Neuronal stem cell (in vitro differentiated cells): Measurements from ENCODE around the gene PLA2G4B.

Source experiments
- DNase-seq: peaks from one replicate; pipeline ENCODE4 v3.0.0-alpha.2; 2013; ENCODE audit warnings: low spot score
- H2AFZ ChIP-seq: one replicate; pipeline ENCODE4 v1.6.1; 2013; ENCODE audit warnings: mild to moderate bottlenecking, low read length, inconsistent platforms
- H2AK5ac ChIP-seq: 2 replicates; pipeline ENCODE4 v1.6.1; 2013; ENCODE audit warnings: low read depth, mild to moderate bottlenecking, inconsistent platforms, low read length, moderate library complexity, mixed read lengths
- H2BK120ac ChIP-seq: 2 replicates; pipeline ENCODE4 v1.6.1; 2013; ENCODE audit warnings: low read depth, mild to moderate bottlenecking, inconsistent platforms, low read length, moderate library complexity, mixed read lengths
- H2BK12ac ChIP-seq: one replicate; pipeline ENCODE4 v1.6.1; 2013; ENCODE audit warnings: low read length, inconsistent platforms
- H2BK15ac ChIP-seq: 2 replicates; pipeline ENCODE4 v1.6.1; 2013; ENCODE audit warnings: mild to moderate bottlenecking, low read length, inconsistent platforms, mixed read lengths
- H2BK5ac ChIP-seq: one replicate; pipeline ENCODE4 v1.6.1; 2013; ENCODE audit warnings: inconsistent platforms, mild to moderate bottlenecking, low read length, moderate library complexity
- H3K14ac ChIP-seq: one replicate; pipeline ENCODE4 v1.6.1; 2013; ENCODE audit warnings: low read length, inconsistent platforms
- H3K18ac ChIP-seq: 2 replicates; pipeline ENCODE4 v1.6.1; 2013; ENCODE audit warnings: low read length, inconsistent platforms
- H3K23ac ChIP-seq: 2 replicates; pipeline ENCODE4 v1.6.1; 2013; ENCODE audit warnings: low read depth, mild to moderate bottlenecking, mixed read lengths, low read length, inconsistent platforms; ENCODE audit not compliant: poor library complexity
- H3K27ac ChIP-seq: replicated peaks from 3 replicates; pipeline ENCODE4 v1.5.1; 2013; ENCODE audit warnings: low read length, inconsistent platforms
- H3K27me3 ChIP-seq, 3 experiments: 2 replicates each; pipeline ENCODE4 v1.6.1; 2013; ENCODE audit warnings: low read length in 3 of 3, mild to moderate bottlenecking in 2 of 3, inconsistent platforms in 1 of 3, low read depth in 1 of 3, mixed read lengths in 1 of 3, moderate library complexity in 1 of 3; ENCODE audit not compliant: control insufficient read depth in 3 of 3, insufficient read depth in 3 of 3
- H3K36me3 ChIP-seq, 2 donors: replicated peaks in 1 of 2; 2 replicates each; pipeline ENCODE4 v1.6.1; 2013; ENCODE audit warnings: low read length in 2 of 2; ENCODE audit not compliant: control insufficient read depth in 2 of 2, insufficient read depth in 2 of 2
- H3K4ac ChIP-seq: 2 replicates; pipeline ENCODE4 v1.6.1; 2013; ENCODE audit warnings: inconsistent platforms, mild to moderate bottlenecking, low read length, moderate library complexity
- H3K4me1 ChIP-seq, 2 donors: 1 replicate in 1 of 2; 2 replicates in 1 of 2; pipeline ENCODE4 v1.6.1; 2013; ENCODE audit warnings: low read length in 2 of 2, low read depth in 1 of 2; ENCODE audit not compliant: control insufficient read depth in 2 of 2, insufficient read depth in 1 of 2
- H3K4me2 ChIP-seq: one replicate; pipeline ENCODE4 v1.6.1; 2013; ENCODE audit warnings: mild to moderate bottlenecking, low read length, inconsistent platforms; ENCODE audit not compliant: insufficient read depth, poor library complexity, severe bottlenecking
- H3K4me3 ChIP-seq, 2 donors: 2 replicates each; pipeline ENCODE4 v1.5.1; 2013; ENCODE audit warnings: low read length in 2 of 2, mild to moderate bottlenecking in 2 of 2, inconsistent platforms in 1 of 2, moderate library complexity in 1 of 2
- H3K79me1 ChIP-seq: one replicate; pipeline ENCODE4 v1.6.1; 2013; ENCODE audit warnings: low read depth, mild to moderate bottlenecking, inconsistent platforms, low read length, moderate library complexity
- H3K9ac ChIP-seq: one replicate; pipeline ENCODE4 v1.6.1; 2013; ENCODE audit warnings: mild to moderate bottlenecking, low read depth, low read length, inconsistent platforms; ENCODE audit not compliant: poor library complexity
- H3K9me3 ChIP-seq, 2 donors: replicated peaks in 1 of 2; 2 replicates each; pipeline versions ENCODE3 to v1.6.1; 2013; ENCODE audit warnings: low read length in 2 of 2, mild to moderate bottlenecking in 2 of 2, inconsistent platforms in 1 of 2, low read depth in 1 of 2, mixed read lengths in 1 of 2, moderate library complexity in 1 of 2; ENCODE audit not compliant: control insufficient read depth in 2 of 2, insufficient read depth in 1 of 2
- H4K8ac ChIP-seq: one replicate; pipeline ENCODE4 v1.6.1; 2013; ENCODE audit warnings: low read depth, mild to moderate bottlenecking, inconsistent platforms, low read length, moderate library complexity
- H4K91ac ChIP-seq: one replicate; pipeline ENCODE4 v1.6.1; 2013; ENCODE audit warnings: low read length, low read depth, mild to moderate bottlenecking, inconsistent platforms; ENCODE audit not compliant: poor library complexity
- WGBS, 2 donors: extraction: QIAGEN DNeasy Blood & Tissue Kit; methylation state at CpG; one replicate each; pipeline ENCODE4 v1.1.7; 2013; ENCODE audit warnings: missing lambda C conversion rate in 2 of 2, mixed read lengths in 1 of 2; ENCODE audit not compliant: insufficient read length in 2 of 2, insufficient replicate concordance in 1 of 2; ENCODE audit errors: extremely low coverage in 2 of 2; 5-methylcytosine and 5-hydroxymethylcytosine counted together

The PLA2G4B gene

DNA sequence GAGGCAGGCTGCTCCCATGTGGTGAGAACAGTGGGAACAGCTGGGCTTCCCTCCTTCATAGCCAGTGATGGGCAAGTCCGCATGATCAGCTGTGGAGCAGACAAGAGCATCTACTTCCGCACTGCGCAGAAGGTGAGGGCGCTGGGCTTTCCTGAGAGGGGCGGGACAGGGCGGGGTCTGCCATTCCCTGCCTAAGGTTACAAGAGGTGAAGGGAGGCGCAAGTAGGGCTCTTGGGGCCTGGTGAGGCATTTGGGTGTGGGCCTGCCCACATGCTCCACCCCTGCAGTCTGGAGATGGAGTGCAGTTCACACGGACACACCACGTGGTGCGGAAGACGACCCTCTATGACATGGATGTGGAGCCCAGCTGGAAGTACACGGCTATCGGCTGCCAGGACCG lies 21.3 kb upstream of the PLA2G4B start:
- Histone ChIP-seq H3K18ac (no peak overlapping the region), H3K9me3 (no peaks in the 10 kb centered on the region), H3K23ac (no peak overlapping the region), H4K91ac (no peak overlapping the region), H4K8ac (no peak overlapping the region), H3K36me3 (peaks cover 26 to 72% of the 10 kb centered on the region in 2 donors), H2BK5ac (no peak overlapping the region), H3K4ac (no peak overlapping the region), H3K14ac (no peak overlapping the region), H3K79me1 (no peaks in the 10 kb centered on the region), H3K4me3 (no peak overlapping the region), H3K4me1 (no peaks in the 10 kb centered on the region), H2BK120ac (no peak overlapping the region), H3K27ac (no peak overlapping the region), H2BK15ac (no peak overlapping the region), H3K4me2 (no peak overlapping the region), H3K9ac (no peak overlapping the region), H2BK12ac (no peak overlapping the region), H2AFZ (no peak overlapping the region), H3K27me3 (no peaks in the 10 kb centered on the region), H2AK5ac (no peak overlapping the region)
- no CpG with 5 or more reads among the region's 14 CpGs for WGBS, 2 donors
- DNase-seq, result no peak

DNA sequence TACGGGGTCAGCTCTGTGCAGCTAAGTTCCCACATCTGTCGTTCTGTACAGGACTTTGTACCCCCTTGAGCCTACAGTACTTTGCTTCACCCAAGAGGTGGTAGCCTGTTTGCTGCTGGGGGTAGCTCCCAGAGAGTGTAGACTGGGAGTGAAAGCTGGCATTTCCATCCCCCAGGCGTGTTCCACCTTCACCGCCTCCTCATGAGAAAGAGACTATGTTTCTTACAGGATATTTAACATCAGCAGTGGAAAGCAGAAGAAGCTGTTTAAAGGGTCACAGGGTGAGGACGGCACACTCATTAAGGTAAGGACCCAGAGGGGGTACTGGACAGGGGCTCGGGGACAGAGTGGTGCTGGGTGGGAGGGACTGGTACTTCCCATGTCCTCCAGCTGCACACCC lies 20.9 kb upstream of the PLA2G4B start:
- H3K4me1 ChIP-seq, result no peaks in the 10 kb centered on the region
- H3K4me3 ChIP-seq, result no peak overlapping the region
- H2BK15ac ChIP-seq, result no peak overlapping the region
- no peak overlapping the region for H2AK5ac ChIP-seq
- H3K27me3 ChIP-seq, result no peaks in the 10 kb centered on the region
- no peak overlapping the region for H2AFZ ChIP-seq
- no peak for DNase-seq
- no peak overlapping the region for H3K27ac ChIP-seq
- WGBS, 2 donors, result no CpG with 5 or more reads among the region's 6 CpGs
- no peak overlapping the region for H3K23ac ChIP-seq
- H3K9me3 ChIP-seq, result no peaks in the 10 kb centered on the region
- H2BK5ac ChIP-seq, result no peak overlapping the region
- no peak overlapping the region for H3K14ac ChIP-seq
- no peak overlapping the region for H2BK120ac ChIP-seq
- H3K18ac ChIP-seq, result no peak overlapping the region
- H4K91ac ChIP-seq, result no peak overlapping the region
- no peak overlapping the region for H3K4me2 ChIP-seq
- peaks cover 28 to 77% of the 10 kb centered on the region in 2 donors for H3K36me3 ChIP-seq
- H3K79me1 ChIP-seq, result no peaks in the 10 kb centered on the region
- H3K9ac ChIP-seq, result no peak overlapping the region
- no peak overlapping the region for H2BK12ac ChIP-seq
- no peak overlapping the region for H4K8ac ChIP-seq
- no peak overlapping the region for H3K4ac ChIP-seq

- Histone ChIP-seq H3K27ac (no peak overlapping the region), H3K23ac (no peak overlapping the region), H4K8ac (no peak overlapping the region), H2BK5ac (no peak overlapping the region), H2BK15ac (no peak overlapping the region), H2AK5ac (no peak overlapping the region), H3K14ac (no peak overlapping the region), H3K18ac (no peak overlapping the region), H3K27me3 (no peaks in the 10 kb centered on the region), H4K91ac (no peak overlapping the region), H2AFZ (no peak overlapping the region), H3K9me3 (no peaks in the 10 kb centered on the region), H2BK12ac (no peak overlapping the region), H3K4me3 (no peak overlapping the region), H3K9ac (no peak overlapping the region), H3K4me1 (no peaks in the 10 kb centered on the region), H3K4ac (no peak overlapping the region), H3K36me3 (peaks cover 29 to 92% of the 10 kb centered on the region in 2 donors), H3K79me1 (no peaks in the 10 kb centered on the region), H2BK120ac (no peak overlapping the region), H3K4me2 (no peak overlapping the region)
- DNase-seq, result no peak
- no CpG with 5 or more reads among the region's 9 CpGs for WGBS, 2 donors
Measured at GRCh38 chr15:41819455-41820050, 19.1 kb upstream of the PLA2G4B start.

- Histone ChIP-seq H3K4me1 (peaks cover 0 to under 1% of the 10 kb centered on the region in 2 donors), H4K8ac (no peak overlapping the region), H3K79me1 (no peaks in the 10 kb centered on the region), H3K4me2 (no peak overlapping the region), H2BK15ac (no peak overlapping the region), H2AFZ (no peak overlapping the region), H3K23ac (no peak overlapping the region), H3K18ac (no peak overlapping the region), H3K9me3 (no peaks in the 10 kb centered on the region), H3K14ac (no peak overlapping the region), H3K4ac (no peak overlapping the region), H3K27me3 (no peaks in the 10 kb centered on the region), H2BK5ac (no peak overlapping the region), H2BK12ac (no peak overlapping the region), H2BK120ac (no peak overlapping the region), H3K9ac (no peak overlapping the region), H4K91ac (no peak overlapping the region), H2AK5ac (no peak overlapping the region), H3K4me3 (no peak overlapping the region), H3K36me3 (peaks cover 29 to 83% of the 10 kb centered on the region in 2 donors), H3K27ac (no peak overlapping the region)
- DNase-seq, result no peak
- no CpG with 5 or more reads among the region's 6 CpGs for WGBS, 2 donors
Measured at GRCh38 chr15:41820791-41821423, 17.7 kb upstream of the PLA2G4B start.
